ENCODE results near the gene MAGEA10. TPM values are rescaled to one million over a fixed set of nuclear protein-coding genes. Genes with fewer than 3 reads are reported as not detected.

Gene MAGEA10
- total and polyA plus RNA-seq, 4 experiments from 2014 or later, result not detected

Other genes with a start within 250 kb of the MAGEA10 start
- not detected for gene MAGEA4, start 225.7 kb downstream of the MAGEA10 start, total RNA-seq
- not detected for gene MAGEA4, start 225.7 kb downstream of the MAGEA10 start, polyA plus RNA-seq
- not detected for gene GABRE, start 163.9 kb downstream of the MAGEA10 start, total RNA-seq
- gene GABRE, start 163.9 kb downstream of the MAGEA10 start, polyA plus RNA-seq, result not detected

Measured in CD4-positive, alpha-beta memory T cell (primary cell).